Endothelial cell of umbilical vein (primary cell): ENCODE measurements around the gene TMEM181. TPM values are rescaled to one million over a fixed set of nuclear protein-coding genes. Genes with fewer than 3 reads are reported as not detected.

ENCODE experiments used
- BruUV-seq: library from RNA; stranded (reverse); fragments of 400-500 nt; replicated peaks from 2 replicates; lab custom pipeline; 2021; lab: Mats Ljungman, UMichigan
- CTCF ChIA-PET: fragments of 300-600, 350-600 bp; sonication (Branson Sonifier 250); formaldehyde crosslinking; loops from one replicate; lab custom pipeline; 2021; ENCODE audit warnings: antibody characterized with exemption, inconsistent platforms; lab: Charles Lee
- POLR2A ChIA-PET: fragments of 300-600, 350-600 bp; sonication (Branson Sonifier 250); formaldehyde crosslinking; loops from one replicate; lab custom pipeline; 2021; ENCODE audit warnings: antibody characterized with exemption, inconsistent platforms; lab: Charles Lee
- DNase-seq: peaks from one replicate; pipeline ENCODE4 v3.0.0-alpha.2; 2011; ENCODE audit warnings: low read depth, low spot score
- FAIRE-seq: peaks from 2 replicates; lab custom pipeline; 2011; peaks lifted over from hg19 to GRCh38; lab: Jason Lieb, UNC
- H2AFZ ChIP-seq: 2 replicates; pipeline ENCODE4 v1.6.0; 2012; ENCODE audit warnings: low read depth, low read length, control low read depth, inconsistent platforms
- H3K27ac ChIP-seq: 2 replicates; pipeline ENCODE4 v1.5.1; 2011; ENCODE audit warnings: low read depth, mild to moderate bottlenecking, control low read depth, low read length, moderate library complexity; ENCODE audit not compliant: insufficient read depth
- H3K27me3 ChIP-seq, 2 experiments: 2 replicates each; pipeline versions ENCODE4 v1.6.0 to v1.6.1; 2011; ENCODE audit warnings: low read length in 2 of 2, mixed read lengths in 1 of 2; ENCODE audit not compliant: control insufficient read depth in 2 of 2, insufficient read depth in 2 of 2
- H3K36me3 ChIP-seq, 2 experiments: 2 replicates in 1 of 2; 3 replicates in 1 of 2; pipeline ENCODE4 v1.5.1; 2011; ENCODE audit warnings: low read length in 2 of 2, mild to moderate bottlenecking in 1 of 2, moderate library complexity in 1 of 2; ENCODE audit not compliant: control insufficient read depth in 2 of 2, insufficient read depth in 2 of 2; ENCODE audit errors: extremely low read depth in 1 of 2
- H3K4me1 ChIP-seq: 3 replicates; pipeline ENCODE4 v1.5.1; 2011; ENCODE audit warnings: mild to moderate bottlenecking, low read length; ENCODE audit not compliant: control insufficient read depth, insufficient read depth; ENCODE audit errors: extremely low read depth
- H3K4me2 ChIP-seq: 2 replicates; pipeline ENCODE4 v1.6.1; 2011; ENCODE audit warnings: low read length, control low read depth, mixed read lengths; ENCODE audit not compliant: insufficient read depth
- H3K4me3 ChIP-seq, 3 experiments: fragments of 200-600 bp in 1 of 3; sonication (generic), shearing (Covaris generic) in 1 of 3; replicated peaks in 1 of 3; 2 replicates each; pipeline ENCODE4 v1.5.1; 2011 to 2016; ENCODE audit warnings: control low read depth in 3 of 3, low read length in 3 of 3, mild to moderate bottlenecking in 2 of 3, inconsistent platforms in 1 of 3, low read depth in 1 of 3, moderate library complexity in 1 of 3; ENCODE audit not compliant: insufficient read depth in 1 of 3
- H3K79me2 ChIP-seq: 2 replicates; pipeline ENCODE4 v1.6.0; 2012; ENCODE audit warnings: low read length, inconsistent platforms; ENCODE audit not compliant: control insufficient read depth, insufficient read depth
- H3K9ac ChIP-seq: replicated peaks from 2 replicates; pipeline ENCODE3; 2011; ENCODE audit warnings: low read length, control low read depth; ENCODE audit not compliant: insufficient read depth; ENCODE audit errors: extremely low read depth
- H3K9me1 ChIP-seq: replicated peaks from 3 replicates; pipeline ENCODE4 v1.6.0; 2011; ENCODE audit warnings: mild to moderate bottlenecking, low read length; ENCODE audit not compliant: control insufficient read depth, insufficient read depth; ENCODE audit errors: extremely low read depth
- H3K9me3 ChIP-seq: replicated peaks from 2 replicates; pipeline ENCODE4 v1.5.1; 2012; ENCODE audit warnings: low read length, inconsistent platforms; ENCODE audit not compliant: control insufficient read depth, insufficient read depth
- H4K20me1 ChIP-seq: replicated peaks from 2 replicates; pipeline ENCODE3; 2011; ENCODE audit warnings: mild to moderate bottlenecking, low read length; ENCODE audit not compliant: control insufficient read depth, insufficient read depth; ENCODE audit errors: extremely low read depth
- CTCF ChIP-seq, 2 donors: IDR thresholded peaks; 1 replicate in 1 of 2; 2 replicates in 1 of 2; pipeline ENCODE4 v1.5.1; 2011; ENCODE audit warnings: low read length in 2 of 2, mild to moderate bottlenecking in 2 of 2, moderate library complexity in 2 of 2, control low read depth in 1 of 2, inconsistent platforms in 1 of 2, low read depth in 1 of 2; ENCODE audit not compliant: insufficient read depth in 1 of 2; ENCODE audit errors: extremely low read depth in 1 of 2
- EZH2 ChIP-seq: IDR thresholded peaks from 2 replicates; pipeline ENCODE4 v1.6.1; 2012; ENCODE audit warnings: borderline replicate concordance, low read depth, mild to moderate bottlenecking, moderate library complexity, low read length, inconsistent platforms; ENCODE audit not compliant: severe bottlenecking
- FOS ChIP-seq: IDR thresholded peaks from 2 replicates; pipeline ENCODE4 v1.6.1; 2011; ENCODE audit warnings: mild to moderate bottlenecking, low read length, moderate library complexity, borderline replicate concordance; ENCODE audit not compliant: insufficient read depth
- GATA2 ChIP-seq: IDR thresholded peaks from 2 replicates; pipeline ENCODE4 v1.7.0; 2011; ENCODE audit warnings: low read depth, mild to moderate bottlenecking, moderate library complexity, mixed read lengths, low read length; ENCODE audit not compliant: insufficient read length, insufficient read depth
- JUN ChIP-seq: IDR thresholded peaks from 2 replicates; pipeline ENCODE4 v1.6.1; 2011; ENCODE audit warnings: borderline replicate concordance, low read depth; ENCODE audit not compliant: insufficient read length, insufficient read depth
- MYC ChIP-seq: IDR thresholded peaks from one replicate; pipeline ENCODE4 v1.6.1; 2011; ENCODE audit warnings: mild to moderate bottlenecking, low read depth, low read length
- POLR2A ChIP-seq: IDR thresholded peaks from 2 replicates; pipeline ENCODE4 v1.6.1; 2012; ENCODE audit warnings: low read depth, mild to moderate bottlenecking, control low read depth, low read length
- POLR2AphosphoS5 ChIP-seq: IDR thresholded peaks from 2 replicates; pipeline ENCODE4 v1.6.1; 2012; ENCODE audit warnings: low read depth, mild to moderate bottlenecking, control low read depth, low read length, moderate library complexity; ENCODE audit not compliant: insufficient read depth
- dilution Hi-C: fragments of 300-500 bp; cut with MboI; formaldehyde crosslinking; loops from one replicate; pipeline ENCODE4 v1.15.0; 2019; ENCODE audit warnings: low sequenced_read_pairs; ENCODE audit not compliant: extremely low pct_ligation_motif_present
- intact Hi-C: fragments of 100-400 bp; cut with micrococcal nuclease; formaldehyde crosslinking; loops from one replicate; pipeline ENCODE4 v1.10.0; 2022
- polyA plus RNA-seq, 4 experiments: library from polyadenylated mRNA; depleted of rRNA in 3 of 4; stranded (reverse) in 3 of 4; unstranded in 1 of 4; fragments of >200 nt; gene quantifications; 2 replicates each; pipeline versions ENCODE4 v1.2.1 to v1.2.3, GENCODE V29; 2011 to 2012; ENCODE audit warnings: missing spikeins in 1 of 4
- total RNA-seq: library from RNA; stranded (reverse); gene quantifications from 2 replicates; pipeline ENCODE4 v1.2.3, GENCODE V29; 2021
- TF ChIP-seq, protein P1 (sequence below): IDR thresholded peaks from 2 replicates; pipeline ENCODE4 v1.6.1; 2011; ENCODE audit not compliant: insufficient read depth, insufficient read length

Gene TMEM181
- total and polyA plus RNA-seq, 2 donors (not counting 3 experiments of a cell fraction or from before 2014, with no cell fraction given), result 21.7 to 33.5 TPM

DNA sequence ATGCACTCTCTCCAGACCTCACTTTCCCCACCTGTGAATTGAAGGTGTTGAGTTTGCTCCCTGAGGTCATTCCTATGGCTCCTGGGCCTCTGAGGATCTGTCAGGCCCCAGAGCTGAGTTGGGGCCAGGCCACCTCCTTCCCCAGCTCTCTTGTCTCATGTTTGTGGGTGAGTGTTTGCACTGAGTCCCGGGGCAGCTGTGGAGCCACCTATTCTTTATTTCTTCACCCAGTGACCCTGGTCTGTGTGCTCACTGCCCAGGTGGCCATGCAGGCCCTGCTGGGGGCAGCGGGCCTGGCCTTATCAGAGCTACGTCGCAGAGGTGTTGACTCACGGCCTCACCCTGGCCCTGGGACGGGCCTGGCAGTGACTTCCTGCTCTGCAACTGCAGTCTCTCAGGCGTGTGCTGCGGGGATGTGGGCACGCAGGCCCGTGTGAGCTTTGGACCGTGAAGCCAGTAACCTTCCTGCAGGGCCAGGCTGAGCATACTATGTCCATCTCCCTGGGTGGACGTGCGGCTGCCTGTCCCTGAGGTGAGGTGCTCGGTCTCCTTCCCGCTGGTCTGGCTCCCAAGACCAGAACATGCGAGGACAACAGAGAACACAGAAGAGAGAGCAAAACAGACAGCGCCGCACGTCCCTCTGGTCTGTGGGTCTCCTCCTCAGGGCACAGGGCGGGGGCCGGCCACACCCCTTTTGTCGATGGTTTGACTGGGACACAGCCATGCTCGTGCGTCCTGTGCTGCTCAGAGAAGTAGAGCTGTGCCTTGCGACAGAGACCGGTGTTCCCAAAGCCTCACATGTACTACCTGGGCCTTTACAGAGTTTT, 12.1 kb downstream of the TMEM181 start:
- no peak overlapping the region for H3K4me3 ChIP-seq
- H2AFZ ChIP-seq, result no peak overlapping the region
- dilution Hi-C loops (no loop called here), intact Hi-C loops (no loop called here)
- POLR2A ChIA-PET, result no interaction called here
- no peaks in the 10 kb centered on the region for H3K9me1 ChIP-seq
- H3K9me3 ChIP-seq, result no peaks in the 10 kb centered on the region
- H3K79me2 ChIP-seq, result peaks cover 51% of the 10 kb centered on the region
- peaks cover 0 to 4% of the 10 kb centered on the region in 2 experiments for H3K36me3 ChIP-seq
- H3K4me2 ChIP-seq, result no peak overlapping the region
- H3K27ac ChIP-seq, result no peak overlapping the region
- CTCF ChIA-PET, result no interaction called here
- no peak for FAIRE-seq
- H3K4me1 ChIP-seq, result peaks cover 9% of the 10 kb centered on the region
- no peaks in the 10 kb centered on the region for H3K27me3 ChIP-seq
- no peak for TF ChIP-seq FOS
- no peak for TF ChIP-seq POLR2AphosphoS5
- TF ChIP-seq POLR2A, result no peak
- no peak for TF ChIP-seq MYC
- TF ChIP-seq JUN, result no peak
- TF ChIP-seq GATA2, result no peak
- TF ChIP-seq, protein P1, sequence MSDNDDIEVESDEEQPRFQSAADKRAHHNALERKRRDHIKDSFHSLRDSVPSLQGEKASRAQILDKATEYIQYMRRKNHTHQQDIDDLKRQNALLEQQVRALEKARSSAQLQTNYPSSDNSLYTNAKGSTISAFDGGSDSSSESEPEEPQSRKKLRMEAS, result no peak
- no peak for TF ChIP-seq CTCF (IDR thresholded peaks at IDR 0.05; ENCODE audit: extremely low read depth in 1 of 2, insufficient read depth in 1 of 2, low read depth in 1 of 2, low read length in 2 of 2)
- TF ChIP-seq EZH2, result no peak
- no TSS peak for BruUV-seq
- no peak for DNase-seq
- no peaks in the 10 kb centered on the region for H4K20me1 ChIP-seq
- no peak overlapping the region for H3K9ac ChIP-seq
